ENCODE measurements around the gene GOPC.

GOPC gene

DNA sequence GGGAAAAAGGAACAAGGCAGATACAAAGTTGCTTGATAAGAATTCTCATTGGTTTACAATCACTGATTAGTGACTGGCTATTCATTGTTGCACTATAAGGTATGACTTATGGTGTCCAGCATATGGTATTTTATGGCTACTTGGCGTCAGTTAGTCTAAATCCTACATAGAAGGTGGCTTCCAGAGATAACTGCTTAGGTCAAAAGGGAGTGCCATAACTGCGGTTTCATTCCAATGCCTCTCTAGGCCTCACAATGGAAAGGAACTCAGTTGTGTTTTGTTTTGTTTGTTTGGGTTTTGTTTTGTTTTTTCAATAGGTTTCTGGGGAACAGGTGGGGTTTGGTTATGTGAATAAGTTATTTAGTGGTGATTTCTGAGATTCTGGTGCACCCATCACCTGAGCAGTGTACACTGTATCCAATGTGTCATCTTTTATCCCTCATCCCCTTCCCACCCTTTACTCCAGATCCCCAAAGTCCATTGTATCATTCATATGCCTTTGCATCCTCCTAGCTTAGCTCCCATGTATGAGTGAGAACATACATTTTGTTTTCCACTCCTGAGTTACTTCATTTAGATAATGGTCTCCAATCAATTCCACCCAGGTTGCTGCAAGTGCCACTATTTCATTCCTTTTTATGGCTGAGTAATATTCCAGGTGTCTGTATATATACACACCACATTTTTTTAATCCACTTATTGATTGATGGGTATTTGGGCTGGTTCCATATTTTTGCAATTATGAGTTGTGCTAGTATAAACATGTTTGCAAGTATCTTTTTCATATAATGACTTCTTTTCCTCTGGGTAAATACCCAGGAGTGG is 7.0 kb downstream of the GOPC start:
- DNase-seq (ENCODE audit: low spot score): no peak

DNA sequence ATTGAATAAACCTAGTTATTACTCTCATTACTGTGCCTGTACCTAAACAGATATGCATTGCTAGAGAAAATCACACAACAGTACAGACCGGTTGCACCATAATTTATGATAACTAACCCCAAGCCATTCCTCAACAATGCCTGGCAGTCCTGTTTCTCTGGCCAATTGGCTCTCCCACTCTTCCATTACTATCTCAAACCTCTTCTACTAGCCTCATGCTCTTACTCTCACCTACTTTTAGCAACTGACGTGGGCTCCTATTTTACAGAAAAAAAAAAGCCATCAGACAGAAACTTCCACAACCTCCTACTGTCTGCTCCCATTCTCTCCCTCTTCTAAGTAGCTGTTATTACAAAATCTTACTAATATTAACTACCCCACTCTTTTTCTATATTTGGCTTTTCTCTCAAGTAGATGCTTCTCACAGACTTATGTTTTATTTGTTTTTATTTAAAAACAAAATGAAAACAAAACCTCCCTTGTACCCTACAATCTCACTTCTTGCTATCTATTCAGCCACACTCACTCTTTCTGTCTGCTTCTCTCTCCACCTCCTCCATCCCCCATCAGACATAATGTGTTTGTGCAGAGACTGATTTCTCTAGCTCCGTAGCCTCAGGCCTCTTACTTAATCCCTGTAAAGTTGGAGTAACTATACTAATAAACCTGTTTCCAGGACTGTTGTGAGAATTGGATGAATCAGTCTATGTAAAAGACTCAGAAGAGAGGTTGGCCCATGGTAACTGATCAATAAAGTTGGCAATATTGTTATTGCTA is 9.1 kb downstream of the GOPC start:
- DNase-seq (ENCODE audit: low spot score): no peak

DNA sequence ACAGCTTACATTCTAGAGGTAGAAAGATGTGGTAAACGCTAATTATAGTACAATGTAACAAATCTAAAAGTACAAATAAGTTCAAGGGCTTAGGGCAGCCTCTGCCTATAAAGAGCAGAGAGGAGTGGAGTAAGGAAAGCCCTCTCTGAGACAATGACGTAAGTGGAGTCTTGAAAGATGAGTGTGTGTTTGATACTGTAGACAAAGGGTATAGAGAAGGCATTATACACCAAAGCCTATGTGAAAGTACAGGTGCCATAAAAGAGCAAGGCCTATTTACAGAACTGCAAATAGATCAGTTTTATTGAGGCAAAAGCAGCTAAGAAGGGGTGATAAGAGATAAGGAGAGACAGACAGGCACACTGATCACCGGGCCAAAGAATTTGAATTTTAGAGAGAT is 10.9 kb downstream of the GOPC start:
- no peak for DNase-seq (ENCODE audit: low spot score)

DNA sequence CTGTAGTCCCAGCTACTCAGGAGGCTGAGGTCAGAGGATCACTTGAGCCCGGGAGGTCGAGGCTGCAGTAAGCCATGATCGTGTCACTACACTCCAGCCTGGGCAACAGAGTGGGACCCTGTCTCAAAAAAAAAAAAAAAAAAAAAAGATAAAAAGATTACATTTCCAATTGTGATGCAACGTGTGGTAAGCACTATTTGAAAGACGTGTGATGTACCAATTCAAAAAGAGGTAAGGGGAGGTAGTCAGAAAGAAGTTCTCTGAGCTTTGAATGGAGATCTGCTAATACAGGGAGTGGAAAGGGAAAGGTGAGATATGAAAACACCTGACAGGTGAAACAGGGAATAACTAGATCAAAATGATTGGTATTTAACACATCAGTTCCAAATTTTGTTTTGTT is 11.9 kb downstream of the GOPC start:
- no peak for DNase-seq (ENCODE audit: low spot score)

DNA sequence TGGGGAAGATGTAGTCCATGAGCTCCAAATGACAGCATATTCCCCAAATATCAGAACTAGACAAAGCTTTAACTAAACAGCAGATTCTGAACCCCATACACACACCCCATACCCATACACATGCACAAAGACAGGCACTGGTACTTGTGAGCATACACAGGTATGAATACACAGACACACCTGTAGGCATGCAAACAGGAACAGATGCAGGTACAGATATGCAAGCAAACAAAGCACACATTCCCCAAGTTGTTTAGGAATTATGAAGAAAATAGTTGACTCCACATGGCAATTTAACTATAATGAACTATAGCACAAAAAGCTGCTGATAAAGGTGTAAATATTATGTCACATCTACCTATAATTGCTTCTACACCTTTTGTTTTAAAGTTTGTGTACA is 16.7 kb downstream of the GOPC start:
- no peak for DNase-seq (ENCODE audit: low spot score)

DNA sequence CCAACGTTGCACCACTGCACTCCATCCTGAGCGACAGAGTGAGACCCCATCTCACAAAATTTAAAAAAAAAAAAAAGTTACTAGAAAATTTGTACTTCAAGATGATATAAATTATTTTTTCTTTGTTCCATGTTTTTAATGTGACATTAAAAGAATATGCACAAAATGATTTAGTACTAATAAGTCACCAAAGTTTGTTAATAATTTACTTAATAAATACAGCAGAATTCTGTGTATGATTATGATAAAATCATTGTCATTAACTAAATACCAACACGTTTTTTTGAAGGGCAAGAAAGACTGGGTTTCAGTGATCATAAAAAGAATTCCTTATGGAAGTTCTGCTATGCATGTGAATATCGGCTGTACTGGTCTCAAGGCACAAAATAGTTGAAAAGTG is 28.1 kb downstream of the GOPC start:
- no peak for DNase-seq (ENCODE audit: low spot score)

DNA sequence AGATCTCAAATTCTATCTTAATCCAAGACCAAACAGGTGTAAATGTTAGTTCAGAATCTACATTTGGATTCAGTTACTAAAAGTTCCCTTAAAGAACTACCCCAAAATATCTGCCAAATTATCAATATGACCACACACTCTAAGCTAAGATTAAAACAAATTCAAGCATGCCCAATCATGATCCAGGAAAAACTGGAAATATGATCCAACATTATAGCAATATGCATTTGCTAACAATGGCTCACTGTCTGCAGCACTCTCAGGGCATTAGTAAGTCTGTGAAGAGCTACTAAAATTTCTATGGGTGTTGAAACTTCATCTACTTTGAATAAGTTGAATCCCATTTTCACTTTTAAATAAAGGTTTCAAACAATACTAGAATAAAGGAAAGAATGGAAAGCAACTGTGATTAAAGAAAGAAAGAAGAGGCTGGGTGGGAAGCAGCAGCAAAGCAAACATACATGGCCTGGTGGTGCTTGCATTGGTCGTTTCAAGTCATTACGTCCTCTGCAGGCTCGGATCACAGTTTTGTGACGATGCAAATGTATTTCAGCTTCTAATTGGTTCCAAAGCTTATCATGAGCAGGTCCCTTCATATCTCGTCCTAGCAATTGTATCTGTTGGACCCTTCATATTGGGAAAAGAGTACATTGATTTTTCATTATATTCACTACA is 29.2 kb downstream of the GOPC start:
- DNase-seq (ENCODE audit: low spot score): no peak

DNA sequence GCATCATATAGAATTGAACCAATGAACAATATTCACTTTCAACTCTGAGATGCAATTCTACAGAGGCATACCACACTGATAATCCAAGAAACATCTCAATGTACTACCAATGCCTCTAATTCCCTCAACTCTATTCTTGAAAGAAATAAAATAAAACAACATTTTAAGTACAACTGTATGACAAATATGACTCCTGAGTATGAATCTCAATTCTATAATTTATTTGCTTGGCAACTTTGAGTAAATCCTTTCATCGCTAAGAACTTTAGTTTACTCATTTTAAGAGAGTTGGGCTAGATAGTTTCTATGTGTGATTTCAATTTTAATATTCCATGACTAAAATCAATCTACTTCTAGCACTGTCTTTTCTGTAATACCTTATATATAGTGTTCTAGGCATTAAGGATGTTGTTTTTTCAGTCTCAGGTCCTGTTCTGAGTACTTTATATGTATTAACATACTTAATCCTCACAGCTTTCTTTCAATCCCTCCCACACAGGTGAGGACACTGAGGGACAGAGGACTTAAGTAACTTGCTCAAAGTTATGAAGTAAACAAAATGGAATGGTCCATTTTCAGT is 33.4 kb downstream of the GOPC start:
- no peak for DNase-seq (ENCODE audit: low spot score)

DNA sequence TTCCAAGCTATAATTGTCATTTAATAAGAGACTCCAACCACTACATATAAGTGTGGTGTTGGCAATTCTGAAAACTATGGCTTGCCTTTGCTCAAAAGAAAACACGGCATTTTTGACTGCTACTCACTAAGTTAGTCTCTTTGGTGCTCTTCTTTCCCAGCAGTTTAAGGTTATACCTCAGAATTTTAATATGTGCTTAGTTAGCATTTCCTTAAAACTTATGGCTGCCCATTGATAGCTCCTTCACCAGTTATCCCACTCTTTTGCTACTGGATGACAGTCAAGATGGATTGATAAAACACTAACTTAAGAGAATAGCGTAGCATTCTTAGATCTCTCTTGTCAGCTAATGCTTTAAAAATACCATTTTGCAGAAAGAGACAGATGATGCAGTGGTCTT is 34.1 kb downstream of the GOPC start:
- no peak for DNase-seq (ENCODE audit: low spot score)

DNA sequence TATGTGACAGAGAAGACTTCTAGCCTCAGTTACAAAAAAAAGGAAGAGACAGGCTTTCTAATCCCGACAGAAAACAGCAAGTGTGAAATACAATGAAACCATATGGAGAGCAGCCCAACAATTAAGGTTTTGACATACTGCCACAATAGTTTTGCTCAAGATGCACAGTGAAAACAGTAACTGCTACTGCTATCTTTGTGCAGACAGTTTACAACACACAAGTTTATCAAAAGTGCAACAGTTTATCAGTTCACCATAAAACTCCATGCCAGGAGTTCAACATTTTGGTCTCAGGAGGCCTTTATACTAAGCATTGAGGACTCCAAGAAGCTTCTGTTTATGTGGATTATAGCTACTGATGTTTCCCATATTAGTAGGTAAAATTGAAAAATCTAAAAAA is 37.6 kb downstream of the GOPC start:
- no peak for DNase-seq (ENCODE audit: low spot score)

DNA sequence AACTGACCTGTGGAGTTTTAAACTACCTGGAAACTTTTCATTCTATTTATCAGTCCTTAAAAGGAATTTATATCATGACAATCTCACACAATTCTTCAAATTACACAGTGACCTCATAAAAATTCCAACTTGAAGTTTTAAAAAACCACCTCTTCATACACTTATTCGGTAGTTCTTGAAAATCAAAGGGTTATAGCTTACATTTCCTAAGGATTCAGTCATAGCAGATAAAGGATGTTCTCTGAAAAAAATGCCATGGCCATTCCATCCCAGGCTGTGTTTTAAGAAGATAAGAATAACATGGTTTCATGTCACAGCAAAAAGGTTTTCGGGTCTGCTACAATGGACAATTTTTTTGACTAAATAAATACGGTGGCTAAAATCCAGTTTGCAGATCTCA is 41.2 kb downstream of the GOPC start:
- no peak for DNase-seq (ENCODE audit: low spot score)

DNA sequence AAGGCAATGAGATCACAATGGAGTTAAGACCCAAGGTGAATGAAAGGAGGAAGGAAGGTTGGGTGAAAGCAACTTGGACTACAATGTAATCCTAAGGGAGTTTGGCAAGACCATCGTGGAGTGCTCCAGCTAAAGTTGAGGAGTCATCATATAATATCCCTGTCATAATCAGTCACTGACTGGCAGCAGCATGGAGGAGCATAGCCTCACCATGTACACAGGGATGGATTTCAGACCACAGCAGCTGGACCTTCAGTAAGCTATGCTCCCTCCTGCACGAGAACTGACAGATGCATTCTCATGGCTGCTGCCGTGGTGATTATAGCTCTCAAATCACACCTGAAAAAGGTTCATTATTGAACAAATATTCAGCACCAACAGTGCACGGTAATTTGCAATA is 43.0 kb downstream of the GOPC start:
- no peak for DNase-seq (ENCODE audit: low spot score)

DNA sequence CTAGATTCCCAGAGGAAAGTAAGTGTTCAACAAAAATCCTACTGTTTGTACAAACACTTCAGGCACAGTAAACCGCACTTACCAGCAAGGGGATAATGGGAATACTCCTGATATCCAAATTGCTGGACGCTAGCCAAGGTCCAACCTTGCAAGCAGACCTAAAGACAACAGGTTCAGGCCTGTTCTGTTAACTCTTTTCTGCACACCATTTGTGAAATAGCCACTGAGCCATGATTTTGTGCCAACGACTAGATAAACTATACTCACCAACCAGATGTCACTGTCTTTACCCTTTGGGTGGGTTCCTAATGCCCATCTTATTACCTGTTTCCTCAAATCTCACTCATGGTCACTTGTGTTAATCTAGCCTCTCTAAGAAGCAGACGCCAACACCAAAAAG is 43.5 kb downstream of the GOPC start:
- DNase-seq (ENCODE audit: low spot score): no peak

DNA sequence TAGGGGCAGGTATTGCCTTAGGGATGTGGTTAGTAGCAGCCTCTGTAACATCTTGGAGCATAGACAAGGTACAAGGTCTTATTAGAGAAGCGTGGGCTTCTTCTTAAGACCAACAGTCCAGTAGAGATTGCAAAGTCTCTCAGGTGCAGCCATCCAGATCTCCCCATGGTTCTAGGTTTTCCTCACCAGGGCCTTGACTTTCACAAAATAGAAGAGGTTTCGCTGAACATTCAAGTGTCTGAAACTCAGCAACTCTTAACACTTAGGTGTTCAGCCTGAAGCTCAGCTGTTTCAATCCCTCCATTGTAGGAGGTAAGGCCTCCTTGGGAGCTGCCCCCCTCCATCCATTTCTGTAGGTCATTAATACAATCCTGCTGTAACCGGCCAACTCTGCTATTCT is 44.4 kb downstream of the GOPC start:
- DNase-seq (ENCODE audit: low spot score): no peak

DNA sequence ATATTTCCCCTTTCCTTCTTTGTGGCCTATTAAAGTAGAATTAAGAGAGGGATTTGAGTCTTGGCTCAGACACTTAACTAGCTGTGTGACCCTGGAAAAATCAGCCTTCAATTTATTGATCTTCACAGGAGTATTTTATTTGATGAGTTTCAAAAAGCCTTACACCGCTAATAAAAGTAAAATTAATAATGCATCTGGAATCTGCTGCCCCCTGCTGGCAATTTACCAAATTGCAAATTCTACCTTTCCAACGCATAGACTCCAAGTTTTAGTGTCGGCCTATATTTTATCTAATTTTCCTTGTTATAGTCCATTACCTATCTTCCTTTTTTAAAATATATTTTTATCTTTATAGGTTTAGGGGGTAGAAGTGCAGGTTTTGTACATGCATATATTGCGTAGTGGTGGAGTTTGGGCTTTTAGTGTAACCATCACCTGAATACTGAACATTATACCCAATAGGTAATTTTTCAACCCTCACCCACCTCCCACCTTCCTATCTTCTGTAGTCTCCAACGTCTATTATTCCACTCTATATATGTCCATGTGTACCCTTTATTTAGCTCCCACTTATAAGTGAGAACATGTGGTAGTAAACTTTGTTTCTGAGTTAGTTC is 46.3 kb downstream of the GOPC start:
- peak; percentile 69 for DNase-seq (ENCODE audit: low spot score)

DNA sequence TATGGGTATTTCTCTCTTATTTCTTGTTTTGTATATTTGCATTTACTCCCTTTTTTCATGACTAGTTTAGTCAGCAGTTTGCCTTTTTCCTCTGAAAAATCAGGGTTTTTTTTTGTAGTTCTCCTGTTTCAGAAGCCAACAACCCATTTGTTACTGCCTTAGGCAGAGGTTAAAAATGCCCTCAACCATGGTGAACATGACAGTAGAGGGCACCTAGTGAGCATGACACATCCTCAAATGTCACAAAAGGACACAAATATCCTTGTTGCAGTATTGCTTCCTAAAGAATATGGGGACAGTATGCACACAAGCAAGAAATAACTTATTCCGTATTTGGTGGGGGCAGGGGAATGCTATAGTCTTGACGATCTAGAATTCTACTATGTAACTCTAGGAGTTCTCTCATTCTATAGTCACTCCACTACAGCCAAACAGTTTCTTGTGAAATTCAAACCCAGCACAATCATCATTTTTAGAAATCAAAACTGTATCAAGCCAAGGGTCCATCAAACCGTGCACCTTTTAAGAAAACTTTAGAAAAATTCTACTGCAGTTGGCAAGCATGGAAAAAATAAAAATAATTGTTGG is 47.0 kb downstream of the GOPC start:
- no peak for DNase-seq (ENCODE audit: low spot score)

DNA sequence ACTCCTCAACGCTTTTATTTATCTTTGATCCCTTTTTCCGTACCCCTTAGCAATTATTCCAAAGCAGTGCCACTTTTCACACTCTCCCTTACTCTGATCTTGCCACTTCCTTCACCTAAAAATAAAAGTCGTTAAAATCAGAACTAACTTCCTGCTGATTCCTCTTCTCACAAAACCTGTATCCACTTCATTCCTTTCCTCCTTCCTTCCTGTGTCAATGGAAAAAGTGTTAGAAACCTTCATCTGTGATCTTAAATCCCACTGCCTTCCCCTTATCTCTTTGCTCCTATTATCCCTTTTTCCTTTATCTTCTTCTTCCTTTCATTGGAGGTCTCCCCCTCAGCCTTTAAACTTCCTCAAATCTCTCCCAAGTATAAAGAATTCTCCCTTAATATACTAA is 49.2 kb downstream of the GOPC start:
- no peak for DNase-seq (ENCODE audit: low spot score)

DNA sequence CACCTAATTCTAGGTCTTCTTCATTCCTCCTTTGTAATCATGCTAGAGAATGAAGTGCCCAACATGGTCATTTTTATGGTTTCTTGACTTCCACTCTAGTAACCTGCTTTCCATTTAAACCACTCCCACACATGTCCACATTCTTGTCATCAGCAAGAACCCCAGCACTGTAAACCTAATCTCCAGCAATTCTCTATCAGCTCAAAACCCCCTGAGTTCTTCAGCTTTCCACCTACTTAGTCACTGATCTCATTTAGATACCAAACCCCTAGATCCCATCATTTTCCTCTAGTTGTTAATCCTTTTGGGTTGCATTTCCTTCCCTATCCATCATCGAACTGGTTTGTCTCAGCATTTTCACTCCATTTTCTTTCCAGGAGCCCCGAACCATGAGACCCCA is 49.7 kb downstream of the GOPC start:
- no peak for DNase-seq (ENCODE audit: low spot score)

DNA sequence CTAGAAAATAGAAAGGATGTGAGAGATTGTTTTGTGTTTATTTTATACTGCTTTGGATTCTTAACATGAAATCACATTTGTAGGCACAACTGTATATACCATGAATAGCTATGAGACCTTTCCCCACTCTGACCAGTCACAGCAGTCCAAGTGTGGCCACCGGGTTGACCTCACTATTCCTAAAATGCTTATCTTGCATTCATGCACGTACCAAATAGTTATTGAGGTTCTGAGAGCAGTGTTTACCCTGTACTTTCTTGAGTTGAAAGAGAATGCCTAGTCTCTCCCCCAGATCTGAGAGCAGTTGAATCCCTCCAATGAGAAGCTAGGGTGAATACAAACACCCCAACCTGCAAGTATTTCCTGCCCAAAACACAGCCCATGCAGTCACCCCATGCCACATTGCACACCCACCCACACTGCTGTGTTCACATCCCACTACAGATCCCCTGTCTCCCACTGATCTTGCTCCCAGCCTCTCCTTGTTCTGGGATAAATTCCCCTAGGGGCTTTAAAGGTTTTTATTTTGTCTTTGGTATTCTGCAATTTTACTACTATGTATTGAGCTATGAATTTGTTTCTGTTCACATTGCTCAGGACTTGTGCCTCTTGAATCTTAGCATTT is 51.6 kb downstream of the GOPC start:
- no peak for DNase-seq (ENCODE audit: low spot score)

DNA sequence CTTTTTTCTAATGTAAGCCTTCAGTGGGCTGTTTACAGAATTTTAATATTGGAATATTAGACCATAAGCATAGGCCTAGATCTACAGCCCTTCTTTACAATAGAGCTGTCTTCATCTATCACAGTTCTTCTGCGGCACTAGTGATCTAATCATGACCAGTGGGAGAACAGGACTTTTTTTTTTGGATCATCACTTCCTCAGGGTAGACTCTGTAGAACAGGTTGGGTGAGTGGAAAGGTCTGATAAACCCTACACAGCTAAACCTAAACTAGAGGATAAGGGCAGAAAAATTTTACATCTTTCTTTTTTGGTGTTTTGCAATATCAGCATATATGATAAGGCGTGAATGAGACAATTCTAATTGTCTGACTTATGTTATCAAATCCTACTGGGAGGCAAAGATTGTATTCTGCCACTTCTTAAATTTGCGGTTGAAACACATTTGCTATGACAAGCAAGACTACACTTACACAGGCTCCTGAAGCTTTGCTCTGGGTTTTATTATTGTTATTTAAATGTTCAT is 52.2 kb downstream of the GOPC start:
- no peak for DNase-seq (ENCODE audit: low spot score)

DNA sequence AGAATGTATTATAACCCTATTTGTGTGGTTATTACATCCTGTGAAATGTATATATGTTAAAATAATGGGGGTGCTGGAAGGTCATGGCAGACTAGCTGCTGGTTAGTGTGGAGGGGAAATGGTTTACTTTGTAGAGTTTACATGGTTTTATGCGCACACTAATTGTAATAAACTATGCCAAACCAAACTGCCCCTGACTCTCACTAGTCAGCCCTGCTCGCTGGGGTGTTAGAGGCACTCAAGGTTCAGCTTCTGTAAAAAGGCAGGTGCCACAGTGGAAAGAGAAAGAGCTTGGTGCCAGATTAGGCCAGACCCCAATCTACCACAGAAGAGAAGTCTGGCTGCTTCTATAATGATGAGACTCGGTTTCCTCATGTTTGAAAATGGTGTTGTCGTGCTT is 52.7 kb downstream of the GOPC start:
- DNase-seq (ENCODE audit: low spot score): peak; percentile 34

Data from CD4-positive, alpha-beta T cell treated with Interleukin-15 for 4 hours (primary cell).